Uterus (tissue), 2 donors: ENCODE results near the gene TOR2A.

Experiments used
- POLR2A ChIP-seq, 2 donors: fragments of 450-650 bp; IDR thresholded peaks; one replicate each; pipeline ENCODE4 v1.6.1; 2016; ENCODE audit warnings: antibody characterized with exemption in 2 of 2, mild to moderate bottlenecking in 1 of 2, moderate library complexity in 1 of 2
- TF ChIP-seq, protein P1 (sequence below), 4 experiments: fragments of 200-600 bp in 2 of 4; fragments of 450-650 bp in 2 of 4; sonication (generic) in 2 of 4; IDR thresholded peaks; one replicate each; pipeline ENCODE4 v1.5.1; 2016 to 2019; ENCODE audit warnings: antibody characterized with exemption in 4 of 4, mild to moderate bottlenecking in 2 of 4, moderate library complexity in 1 of 4

DNA sequence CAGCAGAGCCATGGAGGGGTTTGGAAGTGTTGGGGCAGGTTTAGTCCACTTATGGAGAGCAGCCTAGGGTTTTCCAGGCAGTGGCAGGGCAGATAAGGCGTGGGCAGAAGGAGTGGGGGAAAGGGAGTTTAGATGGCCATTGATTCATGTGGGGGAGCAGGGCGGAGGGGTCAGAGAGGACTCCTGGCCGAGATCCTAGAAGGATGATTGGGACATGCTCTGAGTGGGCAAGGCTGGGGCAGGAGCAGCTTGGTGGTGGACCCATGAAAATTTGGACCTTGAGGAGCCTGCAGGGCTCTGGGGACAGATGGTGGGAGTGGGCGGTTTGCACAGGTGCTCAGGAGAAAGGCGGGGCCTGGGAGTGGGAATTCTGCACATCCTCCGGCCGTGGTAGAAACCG lies 18.1 kb upstream of the TOR2A start:
- TF ChIP-seq, protein P1, sequence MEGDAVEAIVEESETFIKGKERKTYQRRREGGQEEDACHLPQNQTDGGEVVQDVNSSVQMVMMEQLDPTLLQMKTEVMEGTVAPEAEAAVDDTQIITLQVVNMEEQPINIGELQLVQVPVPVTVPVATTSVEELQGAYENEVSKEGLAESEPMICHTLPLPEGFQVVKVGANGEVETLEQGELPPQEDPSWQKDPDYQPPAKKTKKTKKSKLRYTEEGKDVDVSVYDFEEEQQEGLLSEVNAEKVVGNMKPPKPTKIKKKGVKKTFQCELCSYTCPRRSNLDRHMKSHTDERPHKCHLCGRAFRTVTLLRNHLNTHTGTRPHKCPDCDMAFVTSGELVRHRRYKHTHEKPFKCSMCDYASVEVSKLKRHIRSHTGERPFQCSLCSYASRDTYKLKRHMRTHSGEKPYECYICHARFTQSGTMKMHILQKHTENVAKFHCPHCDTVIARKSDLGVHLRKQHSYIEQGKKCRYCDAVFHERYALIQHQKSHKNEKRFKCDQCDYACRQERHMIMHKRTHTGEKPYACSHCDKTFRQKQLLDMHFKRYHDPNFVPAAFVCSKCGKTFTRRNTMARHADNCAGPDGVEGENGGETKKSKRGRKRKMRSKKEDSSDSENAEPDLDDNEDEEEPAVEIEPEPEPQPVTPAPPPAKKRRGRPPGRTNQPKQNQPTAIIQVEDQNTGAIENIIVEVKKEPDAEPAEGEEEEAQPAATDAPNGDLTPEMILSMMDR (IDR thresholded peaks at IDR 0.05): no peak
- no peak for TF ChIP-seq POLR2A (IDR thresholded peaks at IDR 0.05)
